ENCODE data around the gene IER3IP1.

- TF ChIP-seq CTCF (optimal IDR thresholded peaks at IDR 0.05 in 1 of 3, IDR thresholded peaks at IDR 0.05 in 1 of 3, conservative IDR thresholded peaks at IDR 0.05 in 1 of 3; ENCODE audit: extremely low read depth in 1 of 3, insufficient read depth in 2 of 3, low read length in 3 of 3): no peak
- TF ChIP-seq EZH2 (IDR thresholded peaks at IDR 0.05; ENCODE audit: low read length): no peak
These were observed 7.3 kb downstream of the IER3IP1 start for GRCh38 chr18:47168913-47169312.
